K562 (cell line): ENCODE measurements around the gene NLRC3. TPM values are rescaled to one million over a fixed set of nuclear protein-coding genes. Genes with fewer than 3 reads are reported as not detected.

Experiments
- ATAC-seq: fragments of 200-7000 bp; cut with Tn5 transposase; 3 replicates; pipeline ENCODE4 v1.9.1; 2020; ENCODE audit warnings: moderate library complexity
- BruUV-seq: library from RNA; stranded (reverse); fragments of 400-500 nt; replicated peaks from 2 replicates; lab custom pipeline; 2021; lab: Mats Ljungman, UMichigan
- CTCF ChIA-PET: fragments of 300-600 bp; formaldehyde crosslinking; extraction: SDS; loops from one replicate; lab custom pipeline; 2021; ENCODE audit warnings: low intra/inter-chr PET ratio; lab: Yijun Ruan, JAX
- POLR2A ChIA-PET: fragments of 300-600, 350-650 bp; sonication (Branson Sonifier 250); formaldehyde crosslinking; extraction: SDS; loops from one replicate; lab custom pipeline; 2021; ENCODE audit warnings: antibody characterized with exemption, inconsistent platforms; lab: Yijun Ruan, JAX
- DNase-seq, 4 experiments: peaks; one replicate each; pipeline versions ENCODE4 v3.0.0 to v3.0.0-alpha.2; 2011 to 2018; ENCODE audit warnings: low spot score in 3 of 4, mixed read lengths in 3 of 4; ENCODE audit errors: extremely low read depth in 1 of 4
- FAIRE-seq: peaks from 2 replicates; lab custom pipeline; 2011; peaks lifted over from hg19 to GRCh38; lab: Jason Lieb, UNC
- H2AFZ ChIP-seq: 2 replicates; pipeline ENCODE4 v1.6.0; 2011; ENCODE audit warnings: low read depth, low read length, control low read depth, inconsistent platforms
- H3K27ac ChIP-seq: fragments of 200-600 bp; 3 replicates; pipeline ENCODE4 v1.8.0; 2011; ENCODE audit warnings: low read depth, mild to moderate bottlenecking, control low read depth, inconsistent platforms, low read length, moderate library complexity, mixed read lengths; ENCODE audit errors: extremely low read depth
- H3K27me3 ChIP-seq, 2 experiments: fragments of 300-600 bp in 1 of 2; 2 replicates in 1 of 2; 3 replicates in 1 of 2; pipeline versions ENCODE4 v1.6.0 to v1.8.0; 2011; ENCODE audit warnings: inconsistent platforms in 2 of 2, low read length in 2 of 2, mild to moderate bottlenecking in 1 of 2, mixed read lengths in 1 of 2, moderate library complexity in 1 of 2; ENCODE audit not compliant: control insufficient read depth in 2 of 2, insufficient read depth in 2 of 2
- H3K36me3 ChIP-seq: fragments of 300-600 bp; 3 replicates; pipeline ENCODE4 v1.8.0; 2011; ENCODE audit warnings: mild to moderate bottlenecking, low read length, inconsistent platforms; ENCODE audit not compliant: control insufficient read depth, insufficient read depth
- H3K4me1 ChIP-seq, 2 experiments: fragments of 200-600 bp in 1 of 2; replicated peaks in 1 of 2; 2 replicates in 1 of 2; 3 replicates in 1 of 2; pipeline versions ENCODE4 v1.5.1 to v1.8.0; 2011; ENCODE audit warnings: inconsistent platforms in 2 of 2, low read length in 2 of 2, mild to moderate bottlenecking in 1 of 2, mixed read lengths in 1 of 2, moderate library complexity in 1 of 2; ENCODE audit not compliant: control insufficient read depth in 2 of 2, insufficient read depth in 2 of 2
- H3K4me2 ChIP-seq: 2 replicates; pipeline ENCODE4 v1.6.1; 2011; ENCODE audit warnings: low read length, control low read depth, inconsistent platforms, mixed read lengths; ENCODE audit not compliant: insufficient read depth
- H3K4me3 ChIP-seq: fragments of 200-600 bp; sonication (generic), shearing (Covaris generic); 2 replicates; pipeline ENCODE4 v1.5.1; 2016; ENCODE audit warnings: control low read depth, inconsistent platforms
- H3K79me2 ChIP-seq: fragments of 200-600 bp; 3 replicates; pipeline ENCODE4 v1.8.0; 2011; ENCODE audit warnings: low read length, inconsistent platforms; ENCODE audit not compliant: control insufficient read depth, insufficient read depth
- H3K9ac ChIP-seq, 2 experiments: 2 replicates each; pipeline versions ENCODE4 v1.6.0 to v1.6.1; 2011; ENCODE audit warnings: low read depth in 2 of 2, low read length in 2 of 2, control low read depth in 1 of 2, inconsistent platforms in 1 of 2, mild to moderate bottlenecking in 1 of 2, mixed read lengths in 1 of 2; ENCODE audit not compliant: insufficient read depth in 1 of 2
- H3K9me1 ChIP-seq: one replicate; pipeline ENCODE4 v1.6.0; 2011; ENCODE audit warnings: inconsistent platforms, mild to moderate bottlenecking, low read length, moderate library complexity; ENCODE audit not compliant: control insufficient read depth, insufficient read depth
- H3K9me3 ChIP-seq: replicated peaks from 2 replicates; pipeline ENCODE4 v1.5.1; 2011; ENCODE audit warnings: low read depth, low read length, inconsistent platforms; ENCODE audit not compliant: control insufficient read depth, insufficient read depth
- H4K20me1 ChIP-seq: replicated peaks from 2 replicates; pipeline ENCODE4 v1.6.1; 2011; ENCODE audit warnings: low read length, inconsistent platforms, mixed read lengths; ENCODE audit not compliant: control insufficient read depth, insufficient read depth
- CBFA2T3 ChIP-seq: fragments of 450-650 bp; IDR thresholded peaks from 2 replicates; pipeline ENCODE4 v1.6.1; 2017
- FOSL1 ChIP-seq: fragments of 200-800 bp; sonication (Bioruptor generic); conservative IDR thresholded peaks from 2 replicates; pipeline ENCODE4 v1.6.1; 2016; ENCODE audit warnings: missing genetic modification characterization, missing compliant biosample characterization
- PCBP2 ChIP-seq: fragments of 200-400 bp; formaldehyde crosslinking; IDR thresholded peaks from 2 replicates; pipeline ENCODE4 v1.6.1; 2018; ENCODE audit warnings: low read length, low read depth, mild to moderate bottlenecking, moderate library complexity; ENCODE audit not compliant: poor library complexity, severe bottlenecking
- TEAD1 ChIP-seq, 2 experiments: fragments of 450-650 bp in 1 of 2; sonication (generic) in 1 of 2; formaldehyde crosslinking; IDR thresholded peaks; 2 replicates each; pipeline versions ENCODE4 v1.4.0 to v1.8.0; 2020 to 2022; ENCODE audit warnings: mild to moderate bottlenecking in 2 of 2, missing genetic modification reagents in 1 of 2
- TEAD4 ChIP-seq, 2 experiments: sonication (generic) in 1 of 2; formaldehyde crosslinking in 1 of 2; IDR thresholded peaks; 2 replicates each; pipeline versions ENCODE4 v1.6.1 to v1.8.0; 2012 to 2022; ENCODE audit warnings: borderline replicate concordance in 1 of 2, inconsistent platforms in 1 of 2, low read length in 1 of 2, mild to moderate bottlenecking in 1 of 2, missing genetic modification reagents in 1 of 2
- TOE1 ChIP-seq, 2 experiments: fragments of 450-650 bp in 1 of 2; sonication (generic) in 1 of 2; formaldehyde crosslinking in 1 of 2; IDR thresholded peaks; 2 replicates each; pipeline versions ENCODE4 v1.7.1 to v1.8.0; 2016 to 2022; ENCODE audit warnings: borderline replicate concordance in 2 of 2, mild to moderate bottlenecking in 2 of 2, antibody characterized with exemption in 1 of 2, inconsistent platforms in 1 of 2, low read depth in 1 of 2, missing genetic modification reagents in 1 of 2, moderate library complexity in 1 of 2
- ZNF766 ChIP-seq: fragments of 200-800 bp; sonication (Bioruptor generic); conservative IDR thresholded peaks from 2 replicates; pipeline ENCODE4 v1.6.1; 2016; ENCODE audit warnings: missing genetic modification characterization, missing compliant biosample characterization
- WGBS: fragments of 100-300 bp; shearing (Covaris generic); methylation state at CpG from one replicate; pipeline ENCODE4 v1.1.6; 2016; ENCODE audit warnings: low coverage, mixed read lengths; ENCODE audit not compliant: insufficient coverage; ENCODE audit errors: missing lambda C conversion rate; 5-methylcytosine and 5-hydroxymethylcytosine counted together
- in situ Hi-C: fragments of 300-500 bp; cut with MboI; formaldehyde crosslinking; loops from 4 replicates; pipeline ENCODE4 v1.15.0; 2018; ENCODE audit warnings: inconsistent platforms, mixed read lengths
- intact Hi-C: fragments of 100-400 bp; cut with micrococcal nuclease; formaldehyde crosslinking; loops from 2 replicates; pipeline ENCODE4 v1.14.2; 2022
- polyA plus RNA-seq, 8 experiments: library from polyadenylated mRNA; depleted of rRNA in 4 of 8; stranded (reverse) in 5 of 8; unstranded in 3 of 8; fragments of >200 nt; fragmentation: Nextera tagmentation in 2 of 8; fragmentation: Illumina TruSeq in 1 of 8; extraction: Ambion mirVana in 2 of 8; extraction: Trizol in 1 of 8; gene quantifications; 2 replicates each; pipeline versions ENCODE4 v1.2.1 to v1.2.3, GENCODE V29; 2011 to 2014; ENCODE audit warnings: inconsistent platforms in 1 of 8, missing spikeins in 1 of 8
- total RNA-seq, 7 experiments: library from RNA; depleted of rRNA in 6 of 7; stranded (reverse); fragments of >200 nt in 6 of 7; fragmentation: Illumina TruSeq in 2 of 7; extraction: Trizol in 2 of 7; gene quantifications; 2 replicates each; pipeline versions ENCODE4 v1.2.1 to v1.2.3, GENCODE V29; 2011 to 2021; ENCODE audit warnings: low replicate concordance in 1 of 7
- TF ChIP-seq, protein P1 (sequence below): sonication (generic); formaldehyde crosslinking; IDR thresholded peaks from 2 replicates; pipeline ENCODE4 v1.8.0; 2022; ENCODE audit warnings: mild to moderate bottlenecking, low read depth, missing genetic modification reagents
- TF ChIP-seq, protein P2 (sequence below): fragments of 450-650 bp; IDR thresholded peaks from 2 replicates; pipeline ENCODE4 v1.6.1; 2018; ENCODE audit not compliant: partially characterized antibody

Gene NLRC3
- total and polyA plus RNA-seq, 9 of the 15 experiments (the other 6 are each of a cell fraction or from before 2014, with no cell fraction given) = 0.03 to 0.13 (median 0.03) TPM; not detected in 4

DNA sequence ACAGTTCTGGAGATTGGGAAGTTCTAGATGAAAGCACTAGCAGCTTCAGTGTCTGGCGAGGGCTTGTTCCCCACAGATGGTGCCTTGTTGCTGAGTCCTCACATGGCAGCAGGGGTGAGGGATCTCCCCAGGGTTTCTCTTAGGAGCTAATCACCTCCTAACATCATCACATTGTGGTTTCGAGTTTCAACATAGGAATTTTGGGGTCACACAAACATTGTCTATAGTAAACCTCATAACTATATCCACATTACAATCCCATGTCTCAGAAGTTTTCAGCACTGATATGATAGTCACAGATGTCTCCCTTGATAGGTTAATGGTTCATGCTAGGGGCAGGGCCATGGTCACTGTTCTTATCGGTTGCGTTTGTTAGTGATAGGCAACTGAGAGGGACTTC, 62.6 kb downstream of the NLRC3 start:
- DNase-seq (peak in 1 of 4 experiments; percentile 13), FAIRE-seq (no peak), ATAC-seq (no peak)
- no peak overlapping the region for H2AFZ ChIP-seq
- H3K4me1 ChIP-seq = peaks cover 0 to 7% of the 10 kb centered on the region in 2 experiments; a peak in 2 of 5 replicates
- TF ChIP-seq TEAD1 (CRISPR knock-in tag; IDR thresholded peaks at IDR 0.05) (0 out of 4 replicates have a peak, but pooled peaks of 1 of the 2 experiments have one; percentile 35), CBFA2T3 (peak; percentile 28; the same call in 1 of the 2 replicates), TEAD4 (IDR thresholded peaks at IDR 0.05; ENCODE audit: low read length) (peak; percentile 54; the same call in 1 of the 2 replicates), TEAD4 (CRISPR knock-in tag; IDR thresholded peaks at IDR 0.05; ENCODE audit: borderline replicate concordance) (no peak), FOSL1 (tag) (peak; percentile 62), ZNF766 (peak; percentile 87), TOE1 (IDR thresholded peaks at IDR 0.05; ENCODE audit: borderline replicate concordance) (no peak), TOE1 (CRISPR knock-in tag; IDR thresholded peaks at IDR 0.05; ENCODE audit: borderline replicate concordance, low read depth) (no peak), PCBP2 (no peak)
- TF ChIP-seq, protein P1, sequence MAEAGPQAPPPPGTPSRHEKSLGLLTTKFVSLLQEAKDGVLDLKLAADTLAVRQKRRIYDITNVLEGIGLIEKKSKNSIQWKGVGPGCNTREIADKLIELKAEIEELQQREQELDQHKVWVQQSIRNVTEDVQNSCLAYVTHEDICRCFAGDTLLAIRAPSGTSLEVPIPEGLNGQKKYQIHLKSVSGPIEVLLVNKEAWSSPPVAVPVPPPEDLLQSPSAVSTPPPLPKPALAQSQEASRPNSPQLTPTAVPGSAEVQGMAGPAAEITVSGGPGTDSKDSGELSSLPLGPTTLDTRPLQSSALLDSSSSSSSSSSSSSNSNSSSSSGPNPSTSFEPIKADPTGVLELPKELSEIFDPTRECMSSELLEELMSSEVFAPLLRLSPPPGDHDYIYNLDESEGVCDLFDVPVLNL (CRISPR knock-in tag) = no peak
- TF ChIP-seq, protein P2, sequence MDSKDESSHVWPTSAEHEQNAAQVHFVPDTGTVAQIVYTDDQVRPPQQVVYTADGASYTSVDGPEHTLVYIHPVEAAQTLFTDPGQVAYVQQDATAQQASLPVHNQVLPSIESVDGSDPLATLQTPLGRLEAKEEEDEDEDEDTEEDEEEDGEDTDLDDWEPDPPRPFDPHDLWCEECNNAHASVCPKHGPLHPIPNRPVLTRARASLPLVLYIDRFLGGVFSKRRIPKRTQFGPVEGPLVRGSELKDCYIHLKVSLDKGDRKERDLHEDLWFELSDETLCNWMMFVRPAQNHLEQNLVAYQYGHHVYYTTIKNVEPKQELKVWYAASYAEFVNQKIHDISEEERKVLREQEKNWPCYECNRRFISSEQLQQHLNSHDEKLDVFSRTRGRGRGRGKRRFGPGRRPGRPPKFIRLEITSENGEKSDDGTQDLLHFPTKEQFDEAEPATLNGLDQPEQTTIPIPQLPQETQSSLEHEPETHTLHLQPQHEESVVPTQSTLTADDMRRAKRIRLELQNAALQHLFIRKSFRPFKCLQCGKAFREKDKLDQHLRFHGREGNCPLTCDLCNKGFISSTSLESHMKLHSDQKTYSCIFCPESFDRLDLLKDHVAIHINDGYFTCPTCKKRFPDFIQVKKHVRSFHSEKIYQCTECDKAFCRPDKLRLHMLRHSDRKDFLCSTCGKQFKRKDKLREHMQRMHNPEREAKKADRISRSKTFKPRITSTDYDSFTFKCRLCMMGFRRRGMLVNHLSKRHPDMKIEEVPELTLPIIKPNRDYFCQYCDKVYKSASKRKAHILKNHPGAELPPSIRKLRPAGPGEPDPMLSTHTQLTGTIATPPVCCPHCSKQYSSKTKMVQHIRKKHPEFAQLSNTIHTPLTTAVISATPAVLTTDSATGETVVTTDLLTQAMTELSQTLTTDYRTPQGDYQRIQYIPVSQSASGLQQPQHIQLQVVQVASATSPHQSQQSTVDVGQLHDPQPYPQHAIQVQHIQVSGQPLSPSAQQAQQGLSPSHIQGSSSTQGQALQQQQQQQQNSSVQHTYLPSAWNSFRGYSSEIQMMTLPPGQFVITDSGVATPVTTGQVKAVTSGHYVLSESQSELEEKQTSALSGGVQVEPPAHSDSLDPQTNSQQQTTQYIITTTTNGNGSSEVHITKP = peak; percentile 45
- H3K9ac ChIP-seq = no peak overlapping the region
- no peak overlapping the region for H3K4me3 ChIP-seq
- peaks cover 3% of the 10 kb centered on the region; the same call in 1 of the 3 replicates for H3K36me3 ChIP-seq
- no peaks in the 10 kb centered on the region for H4K20me1 ChIP-seq
- no peak overlapping the region for H3K4me2 ChIP-seq
- H3K27me3 ChIP-seq = no peaks in the 10 kb centered on the region
- H3K79me2 ChIP-seq = no peaks in the 10 kb centered on the region
- no TSS peak for BruUV-seq
- H3K9me1 ChIP-seq = no peaks in the 10 kb centered on the region
- ChIA-PET CTCF (no interaction called here), POLR2A (interaction anchor here (0.5 to 0.7 kb wide), 3 partner anchors 20 to 232 kb away, joined by 3 read pairs; no protein-coding TSS in a partner anchor)
- no peak overlapping the region for H3K27ac ChIP-seq
- WGBS = 8% methylated on average over 4 of the region's 4 CpGs
- no peaks in the 10 kb centered on the region for H3K9me3 ChIP-seq
- intact Hi-C loops = no loop called here
- in situ Hi-C loops = no loop called here
